ENCODE data around the gene RCOR2.

RCOR2 gene

DNA sequence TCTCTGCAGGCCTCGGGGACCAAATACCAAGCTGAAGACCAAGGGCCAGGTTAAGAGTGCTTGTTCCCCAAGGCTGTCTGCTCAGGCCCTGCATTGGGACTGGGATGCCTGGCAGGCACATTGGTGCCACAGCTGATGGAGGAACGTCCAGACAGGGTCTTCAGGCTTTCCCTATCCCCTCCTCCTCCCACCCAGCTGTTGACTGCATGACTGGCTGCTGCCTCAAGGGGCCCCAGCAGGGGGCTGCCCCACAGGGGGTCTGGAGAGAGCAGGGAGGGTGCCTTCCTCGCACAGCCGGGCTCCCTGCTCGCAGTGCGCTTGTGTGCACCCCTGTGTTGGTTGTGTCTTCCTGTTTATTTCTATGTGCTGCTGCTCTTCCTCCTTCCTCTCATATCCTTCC lies 9.9 kb downstream of the RCOR2 start:
- no peak for DNase-seq

DNA sequence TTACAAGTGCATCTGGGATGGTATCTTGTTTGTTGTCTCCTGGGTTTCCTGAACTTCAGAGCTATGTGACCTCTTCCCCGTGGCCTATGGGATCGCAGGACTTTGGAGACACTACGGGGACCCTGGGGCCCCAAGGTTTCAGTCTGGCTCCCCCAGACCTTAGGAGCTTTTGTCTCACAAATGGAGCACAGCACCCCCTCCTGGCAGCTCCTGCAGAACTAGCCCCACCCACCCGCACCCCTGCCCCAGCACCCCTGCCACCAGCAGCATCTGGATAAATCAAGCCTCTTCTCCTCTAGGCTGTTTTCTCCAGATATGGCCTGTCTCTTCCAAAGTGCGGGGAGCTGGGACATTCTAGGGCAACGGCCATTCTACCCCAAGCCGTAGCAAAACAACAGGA lies 10.4 kb downstream of the RCOR2 start:
- DNase-seq = no peak

DNA sequence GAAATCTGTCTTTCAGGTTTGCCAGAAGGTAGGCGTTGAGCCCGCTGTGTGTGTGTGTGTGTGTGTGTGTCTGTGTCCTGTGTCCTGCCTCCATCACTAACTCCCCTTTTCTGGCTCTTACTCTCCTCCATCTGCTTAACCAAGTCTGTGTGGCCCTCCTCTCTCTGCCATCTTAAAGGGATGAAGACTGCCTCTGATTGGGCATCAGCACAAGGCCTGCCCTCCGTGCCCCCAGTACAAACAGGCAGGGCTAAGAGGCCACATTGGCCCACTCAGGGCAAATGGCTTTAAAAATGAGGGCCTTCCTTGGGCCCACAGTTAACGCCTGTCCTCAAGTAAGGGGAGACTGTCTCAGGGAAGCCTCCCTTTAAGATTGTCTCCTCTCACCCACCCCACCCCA lies 10.9 kb downstream of the RCOR2 start:
- no peak for DNase-seq

DNA sequence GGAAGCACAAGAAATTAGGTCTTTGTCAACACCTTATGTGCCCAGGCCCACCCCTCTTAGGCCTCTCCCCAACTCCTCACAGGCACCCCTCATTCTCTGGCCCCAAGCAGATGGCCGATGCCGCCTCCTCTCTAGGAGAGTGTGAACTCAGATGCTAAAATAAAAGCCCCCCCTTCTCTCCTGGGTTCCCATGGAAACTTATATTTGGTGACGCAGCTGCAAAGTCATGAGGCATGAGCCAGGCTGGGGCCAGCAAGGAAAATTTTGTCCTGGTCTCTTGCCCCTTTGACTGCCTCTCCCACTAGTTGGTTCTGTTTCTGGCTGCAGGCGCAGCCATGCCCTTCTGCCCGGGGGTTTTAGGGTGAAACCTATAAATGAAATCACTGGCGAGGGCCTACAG lies 11.8 kb downstream of the RCOR2 start:
- DNase-seq = no peak

DNA sequence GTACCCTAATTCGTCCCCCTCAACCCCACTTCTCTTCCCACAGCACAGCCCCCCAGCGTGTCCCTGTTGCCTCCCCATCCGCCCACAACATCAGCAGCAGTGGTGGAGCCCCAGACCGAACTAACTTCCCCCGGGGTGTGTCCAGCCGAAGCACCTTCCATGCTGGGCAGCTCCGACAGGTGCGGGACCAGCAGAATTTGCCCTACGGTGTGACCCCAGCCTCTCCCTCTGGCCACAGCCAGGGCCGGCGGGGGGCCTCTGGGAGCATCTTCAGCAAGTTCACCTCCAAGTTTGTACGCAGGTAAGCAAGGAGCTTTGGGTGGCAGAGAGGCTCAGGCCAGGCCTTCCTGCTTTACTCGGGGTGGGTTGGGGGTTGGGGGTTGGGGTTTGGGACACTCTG lies 12.2 kb downstream of the RCOR2 start:
- no peak for DNase-seq

DNA sequence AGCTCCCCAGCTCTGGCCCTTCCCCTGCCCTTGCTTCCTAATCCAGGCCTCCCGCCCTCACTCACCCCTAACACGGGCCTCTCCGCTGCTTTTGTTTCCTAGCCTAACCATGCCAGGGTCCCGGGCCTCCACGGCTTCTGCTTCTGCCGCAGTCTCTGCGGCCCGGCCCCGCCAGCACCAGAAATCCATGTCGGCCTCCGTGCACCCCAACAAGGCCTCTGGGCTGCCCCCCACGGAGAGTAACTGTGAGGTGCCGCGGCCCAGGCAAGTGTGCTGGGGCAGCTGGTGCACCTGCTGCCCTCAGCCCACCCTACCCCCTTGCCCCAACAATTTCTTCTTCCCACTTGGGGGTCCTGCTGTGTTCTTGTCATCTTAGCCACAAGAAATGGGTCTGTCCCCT lies 13.1 kb downstream of the RCOR2 start:
- DNase-seq = no peak

DNA sequence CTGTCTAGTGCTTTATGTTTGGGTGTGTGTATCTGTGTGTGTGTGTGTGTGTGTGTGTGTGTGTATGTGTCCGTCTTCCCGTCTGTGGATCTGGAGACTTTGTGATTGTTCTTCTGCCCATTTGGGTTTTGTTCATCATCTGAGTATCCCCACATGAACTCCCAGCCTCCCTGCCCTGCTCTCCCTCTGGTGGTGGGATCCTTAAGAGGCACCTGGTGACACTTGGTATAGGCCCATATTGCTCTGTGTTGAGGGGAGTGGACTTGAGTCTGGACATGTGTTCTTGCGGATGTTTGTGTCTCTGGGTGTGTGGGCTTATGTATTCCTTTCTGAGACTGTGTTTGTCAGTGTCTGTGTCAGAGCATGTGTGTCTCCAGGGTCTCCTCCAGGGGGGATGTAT lies 15.3 kb downstream of the RCOR2 start:
- DNase-seq = no peak

DNA sequence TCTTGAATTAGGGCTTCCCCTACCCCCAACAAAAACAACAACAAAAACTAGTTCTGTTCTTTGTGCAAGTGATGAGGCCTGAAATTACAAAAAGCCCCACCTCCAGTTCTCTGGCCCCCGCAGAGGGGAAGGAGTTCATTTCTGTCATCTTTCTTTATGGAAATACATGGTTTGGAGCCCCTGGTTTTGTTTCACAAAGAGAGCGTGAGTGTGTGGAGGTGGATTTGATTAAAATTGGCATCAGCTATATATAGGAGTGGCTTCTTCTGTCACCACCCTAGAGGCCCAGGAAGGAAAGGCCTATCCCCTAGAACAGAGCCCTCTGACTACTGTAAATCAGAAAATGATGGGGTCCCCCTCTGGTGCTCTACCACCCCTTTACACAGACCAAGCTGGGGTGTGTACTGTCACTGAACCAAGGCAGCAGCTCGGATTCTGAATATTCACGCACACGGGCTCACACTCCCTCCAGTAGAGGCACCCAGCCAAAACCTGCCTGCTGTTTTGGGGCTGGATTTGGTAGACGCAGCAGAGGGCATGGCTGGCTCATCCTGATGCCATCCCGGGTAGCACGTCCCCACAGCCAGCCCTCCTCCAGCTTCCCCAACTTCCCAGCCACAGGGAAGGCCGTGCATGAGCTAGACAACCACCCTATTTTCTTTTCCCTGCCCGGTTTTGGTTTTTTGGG lies 19.4 kb downstream of the RCOR2 start:
- no peak for DNase-seq

DNA sequence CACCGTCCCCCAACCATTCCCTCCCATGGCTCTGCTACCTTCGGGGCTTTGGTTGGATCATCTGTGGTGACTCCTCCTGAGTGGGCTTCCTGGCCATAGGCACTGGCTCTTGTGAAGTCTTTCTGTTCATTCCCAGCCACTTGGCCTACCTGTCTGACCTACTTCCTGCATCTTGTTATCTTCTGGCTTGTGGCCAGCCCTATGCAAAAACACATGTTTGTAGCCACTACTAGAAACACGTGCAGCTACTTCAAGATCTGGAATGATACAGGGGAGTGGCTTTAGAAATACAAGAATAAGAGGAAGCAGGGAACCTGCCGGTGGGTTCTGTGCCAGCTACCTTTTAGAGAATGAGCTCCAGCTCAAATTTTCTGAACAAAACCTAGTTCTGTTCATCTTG lies 20.9 kb downstream of the RCOR2 start:
- peak; percentile 78 for DNase-seq

DNA sequence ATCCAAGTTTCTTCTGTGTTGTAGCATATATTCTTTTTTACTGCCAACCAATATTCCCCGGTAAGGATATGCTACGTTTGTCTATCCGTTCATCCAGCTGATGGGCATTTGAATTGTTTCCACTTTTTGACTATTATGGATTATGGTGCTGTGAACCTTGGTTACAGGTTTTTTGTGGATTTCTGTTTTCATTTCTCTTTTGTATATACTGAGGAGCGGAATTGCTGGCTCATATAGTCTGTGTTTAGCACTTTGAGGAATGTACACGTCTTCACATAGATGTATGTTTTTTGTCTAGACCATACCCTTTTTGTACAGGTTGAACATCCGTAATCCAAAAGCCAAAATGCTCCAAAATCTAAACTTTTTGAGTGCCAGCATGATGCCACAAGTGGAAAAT lies 23.6 kb downstream of the RCOR2 start:
- DNase-seq = no peak

DNA sequence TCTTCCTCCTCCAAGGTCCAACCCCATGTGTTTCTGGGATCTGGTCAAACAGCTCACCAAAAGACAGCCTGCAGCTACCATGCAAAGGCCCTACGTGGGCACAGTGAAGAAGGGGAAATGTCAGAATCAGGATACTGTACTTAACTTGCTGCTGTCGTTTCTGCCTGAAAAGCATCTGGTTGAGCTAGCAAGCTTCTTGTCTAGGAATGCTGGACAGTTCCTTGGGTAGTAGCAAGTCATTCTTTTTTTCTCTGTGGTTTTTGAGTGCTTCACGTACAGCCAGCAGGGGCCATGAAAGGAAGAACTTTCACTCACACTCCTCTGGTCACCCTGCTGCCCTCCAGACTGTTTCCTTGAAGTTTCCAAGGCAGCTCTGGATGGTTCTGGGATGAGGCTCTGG lies 24.7 kb downstream of the RCOR2 start:
- no peak for DNase-seq

DNA sequence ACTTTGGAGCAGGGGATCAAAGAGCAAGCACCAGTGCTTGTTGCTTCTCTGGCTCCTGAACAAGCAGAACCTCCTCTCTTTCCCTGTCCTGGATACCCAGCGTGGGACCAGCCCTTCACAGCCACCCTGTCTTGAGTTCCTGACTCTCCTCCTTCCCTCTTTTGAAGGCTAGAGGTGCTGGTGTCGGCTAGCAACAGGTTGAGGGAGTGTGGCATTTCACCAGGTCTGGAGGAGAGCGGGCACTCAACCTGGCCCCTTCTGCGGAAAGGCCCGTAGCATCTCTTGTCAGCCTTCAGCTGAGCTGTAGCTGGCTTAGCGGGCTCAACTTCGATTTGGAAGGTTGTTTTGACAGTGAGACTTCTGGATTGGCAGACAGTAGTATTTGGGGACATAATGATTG lies 26.6 kb downstream of the RCOR2 start:
- no peak for DNase-seq

DNA sequence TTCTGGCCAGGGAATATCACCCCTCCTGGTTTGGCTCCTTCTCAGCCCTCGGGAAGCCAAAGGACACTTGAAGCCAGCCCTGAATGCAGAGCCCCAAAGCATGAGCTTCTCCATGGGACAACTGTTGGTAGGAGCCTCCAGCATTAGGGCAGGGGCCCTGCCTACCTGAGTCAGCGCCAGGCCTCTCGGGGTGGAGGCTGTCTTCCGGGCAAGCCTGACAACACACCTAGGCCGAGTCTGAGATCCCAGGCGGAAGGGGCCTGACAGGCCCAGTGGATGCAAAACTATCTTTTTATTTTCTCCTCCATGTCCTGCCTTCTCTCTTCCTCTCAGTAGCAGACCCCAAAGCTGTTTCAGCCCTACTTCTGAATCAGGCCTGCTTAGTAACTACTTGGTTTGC lies 27.6 kb downstream of the RCOR2 start:
- no peak for DNase-seq

DNA sequence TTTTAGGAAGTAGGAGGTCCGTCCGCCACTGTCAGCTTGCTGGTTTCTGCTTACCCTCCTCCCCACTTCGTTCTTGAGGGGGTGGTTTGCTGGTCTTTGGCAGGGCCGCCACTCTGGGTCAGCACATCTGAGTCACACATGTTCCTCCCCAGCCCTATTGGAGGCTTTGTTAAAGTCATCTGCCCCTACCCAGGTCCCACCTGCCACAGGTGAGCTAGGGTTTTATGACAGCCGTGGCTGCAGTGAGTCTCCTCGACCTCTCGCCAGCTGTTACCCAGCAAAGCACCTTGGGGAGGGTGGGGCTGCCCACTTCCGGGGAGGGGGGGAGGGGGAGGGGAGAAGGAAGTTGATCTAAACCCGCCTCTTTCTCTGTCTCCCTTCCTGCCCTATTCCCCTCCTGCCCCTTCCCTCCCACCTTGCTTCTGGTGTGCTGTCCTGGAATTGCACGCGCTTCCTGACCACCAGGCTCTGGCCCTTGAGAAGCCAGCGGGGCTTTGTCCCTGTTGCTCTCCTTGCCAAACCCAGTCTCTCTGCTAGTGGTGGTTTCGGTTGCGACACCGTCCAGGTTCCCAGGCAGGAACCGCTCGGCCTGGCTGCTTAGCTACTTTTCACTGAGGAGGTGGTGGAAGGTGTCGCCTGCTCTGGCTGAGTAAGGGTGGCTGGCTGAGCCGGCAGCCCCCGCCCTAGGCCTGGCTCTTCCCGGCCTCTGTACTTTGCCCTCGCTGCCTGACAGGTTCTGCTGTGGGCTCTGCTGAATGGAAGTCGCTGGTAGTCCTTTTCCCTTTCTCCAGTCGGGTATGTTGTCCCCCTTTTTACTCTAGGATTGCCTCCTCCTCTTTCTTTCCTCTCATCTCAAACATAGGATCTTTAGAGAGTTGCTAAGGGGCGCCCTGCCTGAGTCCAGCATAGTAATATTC lies 28.5 kb downstream of the RCOR2 start:
- DNase-seq = peak; percentile 72

DNA sequence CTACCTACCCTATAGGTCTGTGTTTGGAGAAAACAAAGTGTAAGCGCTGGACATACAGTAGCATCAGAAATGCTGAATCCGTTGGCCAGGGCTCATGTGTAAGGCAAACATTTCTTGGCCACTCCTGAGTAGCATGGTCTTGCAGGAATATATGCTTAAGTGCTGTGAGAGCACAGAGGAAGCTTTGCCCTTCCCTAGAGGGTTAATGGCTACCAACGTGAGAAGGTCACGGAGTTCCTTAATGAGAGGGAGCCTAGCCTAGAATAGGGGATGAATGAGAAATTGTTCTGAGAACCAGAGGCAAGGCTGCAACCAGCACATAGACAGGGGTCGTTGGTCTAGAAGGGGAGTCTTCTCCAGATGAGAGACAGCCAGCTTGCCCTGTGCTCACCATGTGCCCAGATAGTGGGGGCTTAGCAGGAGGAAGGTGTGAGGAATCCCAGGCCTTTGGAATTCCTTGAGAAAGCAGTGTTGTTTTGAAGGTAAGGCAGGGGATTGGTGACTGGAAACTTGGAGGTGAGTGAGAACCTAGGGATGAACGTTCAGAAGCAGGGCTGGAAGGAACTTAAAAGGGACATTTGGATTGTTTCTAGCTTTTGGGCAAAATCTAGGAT lies 29.5 kb downstream of the RCOR2 start:
- DNase-seq = no peak

DNA sequence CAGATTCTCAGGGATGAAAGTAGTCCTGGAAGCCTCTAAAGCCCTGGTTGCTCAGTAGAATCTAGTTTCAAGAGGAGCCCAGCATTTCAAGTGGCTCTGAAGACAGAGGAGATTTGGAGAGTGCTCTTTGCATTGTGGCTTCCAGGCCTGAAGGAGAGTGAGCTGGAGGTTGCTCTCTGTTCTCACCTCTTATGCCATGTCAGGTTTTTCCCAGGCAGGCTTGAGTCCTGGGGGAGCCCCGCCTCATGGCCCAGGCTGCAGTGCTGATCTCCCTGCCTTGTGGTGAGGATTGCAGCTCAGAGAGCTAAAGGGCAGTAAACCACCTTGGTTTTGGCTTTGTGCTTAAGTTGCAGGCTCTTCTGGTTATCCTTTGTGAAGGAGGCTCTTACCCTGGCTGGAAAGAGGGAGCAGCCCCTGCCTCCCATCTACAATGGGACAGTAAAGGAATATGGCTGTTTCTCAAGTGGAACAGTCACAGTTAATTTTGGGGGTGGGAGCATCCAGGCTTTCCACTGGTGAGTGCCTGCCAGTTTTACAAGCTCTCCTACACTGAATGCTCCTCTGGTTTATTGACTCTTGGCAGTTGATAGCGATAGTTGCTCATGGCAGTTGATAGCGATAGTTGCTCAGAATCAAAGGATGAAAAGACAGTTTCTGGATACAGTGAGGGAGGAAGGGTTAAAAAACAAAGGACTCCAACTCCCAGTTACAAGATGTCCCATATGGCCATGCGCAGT lies 32.6 kb downstream of the RCOR2 start:
- DNase-seq = no peak

DNA sequence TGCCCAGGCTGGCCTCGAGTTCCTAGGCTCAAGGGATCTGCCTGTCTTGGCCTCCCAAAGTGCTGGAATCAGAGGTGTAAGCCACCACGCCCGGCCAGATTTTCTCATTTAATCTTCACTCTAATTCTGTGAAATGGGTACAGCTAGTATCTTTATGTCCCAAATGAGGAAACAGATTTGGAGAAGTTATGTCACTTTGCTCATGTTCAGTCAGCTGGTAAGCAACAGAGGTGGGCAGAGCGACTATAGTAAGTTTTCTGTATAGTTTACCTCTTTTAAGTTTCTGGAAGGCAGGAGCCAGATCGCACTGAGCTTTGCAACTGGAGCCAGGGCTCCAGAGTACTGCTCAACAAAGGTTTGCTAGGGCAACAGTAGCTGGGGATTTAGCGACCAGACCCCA lies 33.2 kb downstream of the RCOR2 start:
- no peak for DNase-seq

DNA sequence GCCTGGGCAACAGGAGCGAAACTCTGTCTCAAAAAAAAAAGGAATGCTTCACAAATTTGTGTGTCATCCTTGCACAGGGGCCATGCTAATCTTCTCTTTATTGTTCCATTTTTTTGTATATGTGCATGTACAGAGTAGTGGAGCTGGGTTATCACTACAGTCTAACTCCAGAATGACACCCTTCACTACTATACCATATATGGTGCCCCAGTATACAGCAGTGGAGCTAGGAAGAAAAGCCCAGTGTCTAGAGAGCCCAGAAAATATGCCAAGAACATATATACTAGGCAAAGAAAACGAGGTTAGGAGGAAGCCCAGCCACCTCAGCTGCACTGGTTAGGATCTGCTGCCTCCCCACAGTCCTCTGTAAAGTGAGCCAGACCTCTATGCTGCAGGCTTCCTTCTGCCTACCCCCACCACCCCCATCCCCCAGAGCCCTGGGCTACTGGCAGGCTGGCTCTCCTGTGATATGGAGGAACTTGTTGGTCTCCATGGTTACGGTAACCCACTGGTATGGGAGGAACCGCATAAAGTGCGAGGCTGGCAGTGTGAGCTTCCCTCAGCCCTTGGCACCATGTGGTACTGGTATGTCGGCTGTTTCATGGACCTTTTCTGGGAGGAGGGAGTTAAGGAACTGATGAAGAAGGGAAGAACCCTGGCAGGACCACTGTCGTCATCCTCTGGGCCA lies 34.3 kb downstream of the RCOR2 start:
- no peak for DNase-seq

DNA sequence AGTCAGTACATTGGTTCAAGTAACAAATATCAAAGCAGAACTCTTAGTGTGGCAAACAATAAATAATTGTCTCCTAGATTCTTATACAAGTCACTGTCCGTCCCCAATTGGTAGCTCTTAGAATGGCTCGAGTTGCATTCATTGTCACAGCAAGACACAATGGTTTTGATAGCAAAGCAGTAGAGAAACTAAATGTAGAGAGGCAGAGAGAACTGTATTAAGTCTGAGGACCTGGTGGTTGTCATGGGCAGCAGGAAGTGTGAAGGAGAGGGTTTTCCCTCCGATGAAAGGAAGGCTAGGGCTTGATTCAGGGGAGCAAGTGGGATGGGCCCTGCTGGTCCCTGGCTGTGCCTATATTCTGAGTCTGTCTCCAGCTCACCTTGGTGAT lies 36.6 kb downstream of the RCOR2 start:
- DNase-seq = no peak

DNA sequence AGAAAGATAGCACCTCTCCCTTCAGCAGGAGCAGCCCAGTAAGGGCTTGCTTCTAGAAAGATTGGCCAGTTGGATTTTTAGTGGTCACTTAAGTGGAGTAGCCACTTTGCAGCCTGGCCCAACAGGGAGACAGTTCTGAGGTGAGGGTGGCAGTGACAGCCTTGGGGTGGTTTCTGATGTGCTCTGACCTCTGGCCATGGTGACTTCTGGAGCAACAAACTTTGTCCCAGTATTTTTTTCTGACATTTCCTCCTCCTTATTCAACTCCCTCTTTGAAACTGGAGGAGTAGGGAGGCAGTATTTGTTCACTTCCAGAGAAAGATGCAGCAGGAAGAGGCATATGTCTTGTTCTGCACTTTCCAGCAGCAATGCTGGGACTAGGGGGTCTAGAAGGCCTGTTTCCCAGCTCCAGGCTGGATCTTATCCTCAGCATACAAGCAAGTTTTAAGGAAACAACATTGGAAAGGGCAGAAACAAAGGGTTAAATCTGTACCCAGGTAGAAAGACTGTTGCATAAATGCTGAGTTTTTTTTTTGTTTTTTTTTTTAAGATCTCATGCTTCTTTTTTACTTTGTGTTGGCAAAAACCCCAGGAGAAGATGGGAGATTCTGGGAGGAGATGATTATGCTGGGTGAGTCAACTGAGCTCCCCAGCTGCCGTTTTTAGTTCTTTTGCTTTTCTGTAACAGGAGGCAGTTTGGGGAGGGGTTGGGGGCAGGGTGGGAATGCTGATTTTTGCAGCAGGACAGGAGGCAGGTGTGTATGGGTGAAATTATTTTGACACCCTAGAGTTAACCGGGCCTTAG lies 37.2 kb downstream of the RCOR2 start:
- DNase-seq = no peak

DNA sequence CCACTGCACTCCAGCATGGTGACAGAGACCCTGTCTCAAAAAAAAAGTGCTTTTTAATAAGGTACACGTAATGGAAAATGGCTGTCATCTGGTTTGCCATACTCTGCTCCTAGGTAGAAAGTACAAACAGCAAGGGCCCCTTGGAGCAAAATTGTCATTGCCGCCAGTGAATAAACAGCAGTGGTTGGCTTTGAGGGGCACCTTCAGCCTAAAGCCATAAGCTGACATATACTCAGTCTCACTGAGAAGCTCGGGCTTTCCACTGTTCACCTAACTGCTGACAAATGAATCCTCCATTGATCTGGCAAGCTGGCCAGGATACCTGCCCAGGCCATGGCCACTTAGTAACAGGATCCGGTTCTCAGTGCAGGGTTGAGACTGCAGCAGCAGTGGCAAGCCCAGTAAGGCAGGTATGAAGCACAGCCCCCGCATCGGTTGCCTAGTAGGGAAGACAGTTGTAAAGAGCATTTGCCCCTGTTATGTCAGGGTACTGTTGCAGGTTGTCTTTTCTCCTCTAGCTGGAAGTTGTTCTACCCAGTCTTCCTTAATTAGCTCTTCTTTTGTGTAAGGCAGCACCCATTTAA lies 39.2 kb downstream of the RCOR2 start:
- DNase-seq = peak; percentile 30

DNA sequence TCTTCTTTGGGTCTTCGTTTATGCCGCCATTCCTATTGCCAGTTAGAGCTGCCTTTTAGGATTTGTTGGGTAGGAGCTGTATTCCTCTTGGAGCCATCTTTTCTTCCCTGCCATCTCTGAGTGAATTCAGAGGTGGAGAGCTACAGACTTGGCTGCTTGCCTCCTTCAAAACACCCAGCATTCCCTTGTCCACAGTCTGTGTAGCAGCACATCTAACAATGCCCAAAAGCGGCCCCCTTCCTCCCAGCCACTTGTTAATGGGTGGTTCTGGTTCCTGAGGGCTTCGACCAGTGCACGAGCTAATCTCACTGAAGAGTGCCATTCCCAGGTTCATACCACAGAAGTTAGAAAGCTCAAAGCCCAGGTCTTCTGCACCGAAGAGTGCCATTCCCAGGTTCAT lies 40.3 kb downstream of the RCOR2 start:
- no peak for DNase-seq

Data from NCI-H2029 treated with DMSO at 0.1 percent for 48 hours (cell line).